ENCODE data around the gene GALNT11.

GRCh38 chr7:151993977-151994676, 31.3 kb upstream of the GALNT11 start:
- no peak for TF ChIP-seq POLR2AphosphoS5 (IDR thresholded peaks at IDR 0.05; ENCODE audit: borderline replicate concordance, low read depth, low read length)
- no peak for TF ChIP-seq EZH2 (IDR thresholded peaks at IDR 0.05)
